Measurements from ENCODE around the gene CCDC177.

The CCDC177 gene

DNA sequence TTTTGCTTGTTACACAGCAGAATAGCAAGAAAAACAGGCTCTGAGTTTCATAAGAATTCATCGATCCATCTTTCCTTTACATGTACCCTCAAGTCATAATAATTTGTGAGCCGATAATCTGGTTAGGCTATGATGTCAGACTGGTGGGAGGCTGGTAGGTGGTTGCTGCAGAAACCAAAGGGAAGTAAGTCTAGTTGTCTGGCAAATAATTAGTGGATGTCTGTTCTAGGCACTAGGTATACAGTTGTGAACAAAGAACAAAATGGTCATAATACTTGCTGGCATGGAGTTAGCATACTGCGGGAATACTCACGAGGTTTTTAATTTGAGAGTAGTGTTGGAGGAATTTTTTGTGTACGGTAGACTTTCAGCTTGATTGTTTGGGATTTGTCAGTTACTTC is 45.5 kb upstream of the CCDC177 start:
- Histone ChIP-seq H3K4me3 (replicated peaks; ENCODE audit: insufficient read depth, low read length) (no peak overlapping the region), H3K27ac (replicated peaks) (peak overlapping the region; percentile 37; the same call in 1 of the 2 replicates)

GRCh38 chr14:69619012-69619411 is 44.3 kb upstream of the CCDC177 start:
- TF ChIP-seq, protein P1, sequence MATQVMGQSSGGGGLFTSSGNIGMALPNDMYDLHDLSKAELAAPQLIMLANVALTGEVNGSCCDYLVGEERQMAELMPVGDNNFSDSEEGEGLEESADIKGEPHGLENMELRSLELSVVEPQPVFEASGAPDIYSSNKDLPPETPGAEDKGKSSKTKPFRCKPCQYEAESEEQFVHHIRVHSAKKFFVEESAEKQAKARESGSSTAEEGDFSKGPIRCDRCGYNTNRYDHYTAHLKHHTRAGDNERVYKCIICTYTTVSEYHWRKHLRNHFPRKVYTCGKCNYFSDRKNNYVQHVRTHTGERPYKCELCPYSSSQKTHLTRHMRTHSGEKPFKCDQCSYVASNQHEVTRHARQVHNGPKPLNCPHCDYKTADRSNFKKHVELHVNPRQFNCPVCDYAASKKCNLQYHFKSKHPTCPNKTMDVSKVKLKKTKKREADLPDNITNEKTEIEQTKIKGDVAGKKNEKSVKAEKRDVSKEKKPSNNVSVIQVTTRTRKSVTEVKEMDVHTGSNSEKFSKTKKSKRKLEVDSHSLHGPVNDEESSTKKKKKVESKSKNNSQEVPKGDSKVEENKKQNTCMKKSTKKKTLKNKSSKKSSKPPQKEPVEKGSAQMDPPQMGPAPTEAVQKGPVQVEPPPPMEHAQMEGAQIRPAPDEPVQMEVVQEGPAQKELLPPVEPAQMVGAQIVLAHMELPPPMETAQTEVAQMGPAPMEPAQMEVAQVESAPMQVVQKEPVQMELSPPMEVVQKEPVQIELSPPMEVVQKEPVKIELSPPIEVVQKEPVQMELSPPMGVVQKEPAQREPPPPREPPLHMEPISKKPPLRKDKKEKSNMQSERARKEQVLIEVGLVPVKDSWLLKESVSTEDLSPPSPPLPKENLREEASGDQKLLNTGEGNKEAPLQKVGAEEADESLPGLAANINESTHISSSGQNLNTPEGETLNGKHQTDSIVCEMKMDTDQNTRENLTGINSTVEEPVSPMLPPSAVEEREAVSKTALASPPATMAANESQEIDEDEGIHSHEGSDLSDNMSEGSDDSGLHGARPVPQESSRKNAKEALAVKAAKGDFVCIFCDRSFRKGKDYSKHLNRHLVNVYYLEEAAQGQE (IDR thresholded peaks at IDR 0.05; ENCODE audit: insufficient replicate concordance, low read depth) = no peak
- TF ChIP-seq, protein P2, sequence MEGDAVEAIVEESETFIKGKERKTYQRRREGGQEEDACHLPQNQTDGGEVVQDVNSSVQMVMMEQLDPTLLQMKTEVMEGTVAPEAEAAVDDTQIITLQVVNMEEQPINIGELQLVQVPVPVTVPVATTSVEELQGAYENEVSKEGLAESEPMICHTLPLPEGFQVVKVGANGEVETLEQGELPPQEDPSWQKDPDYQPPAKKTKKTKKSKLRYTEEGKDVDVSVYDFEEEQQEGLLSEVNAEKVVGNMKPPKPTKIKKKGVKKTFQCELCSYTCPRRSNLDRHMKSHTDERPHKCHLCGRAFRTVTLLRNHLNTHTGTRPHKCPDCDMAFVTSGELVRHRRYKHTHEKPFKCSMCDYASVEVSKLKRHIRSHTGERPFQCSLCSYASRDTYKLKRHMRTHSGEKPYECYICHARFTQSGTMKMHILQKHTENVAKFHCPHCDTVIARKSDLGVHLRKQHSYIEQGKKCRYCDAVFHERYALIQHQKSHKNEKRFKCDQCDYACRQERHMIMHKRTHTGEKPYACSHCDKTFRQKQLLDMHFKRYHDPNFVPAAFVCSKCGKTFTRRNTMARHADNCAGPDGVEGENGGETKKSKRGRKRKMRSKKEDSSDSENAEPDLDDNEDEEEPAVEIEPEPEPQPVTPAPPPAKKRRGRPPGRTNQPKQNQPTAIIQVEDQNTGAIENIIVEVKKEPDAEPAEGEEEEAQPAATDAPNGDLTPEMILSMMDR (IDR thresholded peaks at IDR 0.05; ENCODE audit: insufficient read depth, low read length) = no peak
- TF ChIP-seq GABPA (IDR thresholded peaks at IDR 0.05; ENCODE audit: low read depth) (no peak), POLR2AphosphoS5 (IDR thresholded peaks at IDR 0.05; ENCODE audit: low read depth) (no peak), SPI1 (IDR thresholded peaks at IDR 0.05; ENCODE audit: borderline replicate concordance, low read depth) (no peak)
- DNase-seq (ENCODE audit: low read depth in 1 of 2, low spot score in 1 of 2) = no peak
- Histone ChIP-seq H3K4me3 (replicated peaks; ENCODE audit: insufficient read depth, low read length) (no peak overlapping the region), H3K27me3 (ENCODE audit: insufficient read depth, poor library complexity, severe bottlenecking) (no peaks in the 10 kb centered on the region), H3K27ac (replicated peaks) (no peak overlapping the region)

More for the DNA sequence above, 45.5 kb upstream of the CCDC177 start:
- no peaks in the 10 kb centered on the region for H3K27me3 ChIP-seq (ENCODE audit: insufficient read depth, poor library complexity, severe bottlenecking)
- TF ChIP-seq, protein P1 (IDR thresholded peaks at IDR 0.05; ENCODE audit: insufficient replicate concordance, low read depth) = no peak
- no peak for TF ChIP-seq SPI1 (IDR thresholded peaks at IDR 0.05; ENCODE audit: borderline replicate concordance, low read depth)
- TF ChIP-seq, protein P2 (IDR thresholded peaks at IDR 0.05; ENCODE audit: insufficient read depth, low read length) = no peak
- no peak for TF ChIP-seq GABPA (IDR thresholded peaks at IDR 0.05; ENCODE audit: low read depth)
- DNase-seq (ENCODE audit: low read depth in 1 of 2, low spot score in 1 of 2) = peak in 1 of 2 experiments; percentile 23

- Histone ChIP-seq H3K4me3 (replicated peaks; ENCODE audit: insufficient read depth, low read length) (no peak overlapping the region), H3K27ac (replicated peaks) (no peak overlapping the region), H3K27me3 (ENCODE audit: insufficient read depth, poor library complexity, severe bottlenecking) (no peaks in the 10 kb centered on the region)
- TF ChIP-seq POLR2AphosphoS5 (IDR thresholded peaks at IDR 0.05; ENCODE audit: low read depth) (no peak), GABPA (IDR thresholded peaks at IDR 0.05; ENCODE audit: low read depth) (no peak), SPI1 (IDR thresholded peaks at IDR 0.05; ENCODE audit: borderline replicate concordance, low read depth) (no peak)
- TF ChIP-seq, protein P2 (IDR thresholded peaks at IDR 0.05; ENCODE audit: insufficient read depth, low read length) = no peak
- TF ChIP-seq, protein P1 (IDR thresholded peaks at IDR 0.05; ENCODE audit: insufficient replicate concordance, low read depth) = no peak
- no peak for DNase-seq (ENCODE audit: low read depth in 1 of 2, low spot score in 1 of 2)
These were observed 43.1 kb upstream of the CCDC177 start for GRCh38 chr14:69617796-69618195.

All from HL-60 (cell line).